HG03520 (cell line): ENCODE results near the gene CTRB2.

Source experiments
- ATAC-seq: cut with Tn5 transposase; IDR thresholded peaks from one replicate; pipeline ENCODE4 v1.9.1; 2021; ENCODE audit warnings: mild to moderate bottlenecking, moderate library complexity; ENCODE audit not compliant: unreplicated experiment

The CTRB2 gene

GRCh38 chr16:75176926-75177325 lies 30.0 kb downstream of the CTRB2 start:
- no peak for ATAC-seq

- ATAC-seq = no peak
Observed at GRCh38 chr16:75175074-75175473, 31.9 kb downstream of the CTRB2 start.

GRCh38 chr16:75172578-75172977 lies 34.4 kb downstream of the CTRB2 start:
- ATAC-seq = no peak

- no peak for ATAC-seq
Observed at GRCh38 chr16:75169899-75170405, 37.0 kb downstream of the CTRB2 start.

GRCh38 chr16:75160386-75160785 lies 46.6 kb downstream of the CTRB2 start:
- ATAC-seq = no peak
